ENCODE results near the gene CDK16. TPM values are rescaled to one million over a fixed set of nuclear protein-coding genes. Genes with fewer than 3 reads are reported as not detected.

CDK16 gene
- total and polyA plus RNA-seq, 9 of the 15 experiments (the other 6 are each of a cell fraction or from before 2014, with no cell fraction given): 3.9 to 104 (median 57.5) TPM

DNA sequence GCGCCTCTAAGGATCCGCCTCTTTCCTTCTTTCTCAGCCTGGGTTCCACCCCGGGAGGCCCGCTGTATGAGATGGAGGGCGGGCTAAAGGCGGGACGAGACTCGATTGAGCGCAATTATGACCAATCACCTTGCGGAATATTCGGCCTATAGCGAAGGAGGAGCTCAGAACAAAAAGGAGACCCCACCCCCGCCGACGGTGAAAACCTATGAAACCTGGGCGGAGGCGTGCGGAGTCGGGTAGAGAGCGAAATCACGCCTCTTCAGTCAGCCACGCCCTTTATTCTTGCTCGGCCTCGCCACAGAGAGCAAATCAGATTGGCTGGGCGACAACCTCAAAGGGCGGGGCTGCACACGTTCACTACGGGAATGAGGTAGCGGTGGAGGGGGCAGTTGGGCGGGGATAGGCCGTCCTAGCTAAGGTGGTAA, 615 bp upstream of the CDK16 start (continued):
- TF ChIP-seq, protein P1, sequence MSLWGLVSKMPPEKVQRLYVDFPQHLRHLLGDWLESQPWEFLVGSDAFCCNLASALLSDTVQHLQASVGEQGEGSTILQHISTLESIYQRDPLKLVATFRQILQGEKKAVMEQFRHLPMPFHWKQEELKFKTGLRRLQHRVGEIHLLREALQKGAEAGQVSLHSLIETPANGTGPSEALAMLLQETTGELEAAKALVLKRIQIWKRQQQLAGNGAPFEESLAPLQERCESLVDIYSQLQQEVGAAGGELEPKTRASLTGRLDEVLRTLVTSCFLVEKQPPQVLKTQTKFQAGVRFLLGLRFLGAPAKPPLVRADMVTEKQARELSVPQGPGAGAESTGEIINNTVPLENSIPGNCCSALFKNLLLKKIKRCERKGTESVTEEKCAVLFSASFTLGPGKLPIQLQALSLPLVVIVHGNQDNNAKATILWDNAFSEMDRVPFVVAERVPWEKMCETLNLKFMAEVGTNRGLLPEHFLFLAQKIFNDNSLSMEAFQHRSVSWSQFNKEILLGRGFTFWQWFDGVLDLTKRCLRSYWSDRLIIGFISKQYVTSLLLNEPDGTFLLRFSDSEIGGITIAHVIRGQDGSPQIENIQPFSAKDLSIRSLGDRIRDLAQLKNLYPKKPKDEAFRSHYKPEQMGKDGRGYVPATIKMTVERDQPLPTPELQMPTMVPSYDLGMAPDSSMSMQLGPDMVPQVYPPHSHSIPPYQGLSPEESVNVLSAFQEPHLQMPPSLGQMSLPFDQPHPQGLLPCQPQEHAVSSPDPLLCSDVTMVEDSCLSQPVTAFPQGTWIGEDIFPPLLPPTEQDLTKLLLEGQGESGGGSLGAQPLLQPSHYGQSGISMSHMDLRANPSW (CRISPR knock-in tag; IDR thresholded peaks at IDR 0.05): no peak
- TF ChIP-seq, protein P2, sequence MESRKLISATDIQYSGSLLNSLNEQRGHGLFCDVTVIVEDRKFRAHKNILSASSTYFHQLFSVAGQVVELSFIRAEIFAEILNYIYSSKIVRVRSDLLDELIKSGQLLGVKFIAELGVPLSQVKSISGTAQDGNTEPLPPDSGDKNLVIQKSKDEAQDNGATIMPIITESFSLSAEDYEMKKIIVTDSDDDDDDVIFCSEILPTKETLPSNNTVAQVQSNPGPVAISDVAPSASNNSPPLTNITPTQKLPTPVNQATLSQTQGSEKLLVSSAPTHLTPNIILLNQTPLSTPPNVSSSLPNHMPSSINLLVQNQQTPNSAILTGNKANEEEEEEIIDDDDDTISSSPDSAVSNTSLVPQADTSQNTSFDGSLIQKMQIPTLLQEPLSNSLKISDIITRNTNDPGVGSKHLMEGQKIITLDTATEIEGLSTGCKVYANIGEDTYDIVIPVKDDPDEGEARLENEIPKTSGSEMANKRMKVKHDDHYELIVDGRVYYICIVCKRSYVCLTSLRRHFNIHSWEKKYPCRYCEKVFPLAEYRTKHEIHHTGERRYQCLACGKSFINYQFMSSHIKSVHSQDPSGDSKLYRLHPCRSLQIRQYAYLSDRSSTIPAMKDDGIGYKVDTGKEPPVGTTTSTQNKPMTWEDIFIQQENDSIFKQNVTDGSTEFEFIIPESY (CRISPR knock-in tag; IDR thresholded peaks at IDR 0.05): no peak
- no peak for TF ChIP-seq ZNF583 (CRISPR knock-in tag; IDR thresholded peaks at IDR 0.05)
- no peak for TF ChIP-seq CAMTA2 (CRISPR knock-in tag; conservative IDR thresholded peaks at IDR 0.05)
- TF ChIP-seq, protein P3, sequence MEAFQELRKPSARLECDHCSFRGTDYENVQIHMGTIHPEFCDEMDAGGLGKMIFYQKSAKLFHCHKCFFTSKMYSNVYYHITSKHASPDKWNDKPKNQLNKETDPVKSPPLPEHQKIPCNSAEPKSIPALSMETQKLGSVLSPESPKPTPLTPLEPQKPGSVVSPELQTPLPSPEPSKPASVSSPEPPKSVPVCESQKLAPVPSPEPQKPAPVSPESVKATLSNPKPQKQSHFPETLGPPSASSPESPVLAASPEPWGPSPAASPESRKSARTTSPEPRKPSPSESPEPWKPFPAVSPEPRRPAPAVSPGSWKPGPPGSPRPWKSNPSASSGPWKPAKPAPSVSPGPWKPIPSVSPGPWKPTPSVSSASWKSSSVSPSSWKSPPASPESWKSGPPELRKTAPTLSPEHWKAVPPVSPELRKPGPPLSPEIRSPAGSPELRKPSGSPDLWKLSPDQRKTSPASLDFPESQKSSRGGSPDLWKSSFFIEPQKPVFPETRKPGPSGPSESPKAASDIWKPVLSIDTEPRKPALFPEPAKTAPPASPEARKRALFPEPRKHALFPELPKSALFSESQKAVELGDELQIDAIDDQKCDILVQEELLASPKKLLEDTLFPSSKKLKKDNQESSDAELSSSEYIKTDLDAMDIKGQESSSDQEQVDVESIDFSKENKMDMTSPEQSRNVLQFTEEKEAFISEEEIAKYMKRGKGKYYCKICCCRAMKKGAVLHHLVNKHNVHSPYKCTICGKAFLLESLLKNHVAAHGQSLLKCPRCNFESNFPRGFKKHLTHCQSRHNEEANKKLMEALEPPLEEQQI (IDR thresholded peaks at IDR 0.05): no peak
- no peak for TF ChIP-seq NCOA4 (IDR thresholded peaks at IDR 0.05; ENCODE audit: partially characterized antibody)
- peak; percentile 17; the same call in 1 of the 2 replicates for TF ChIP-seq MYC (IDR thresholded peaks at IDR 0.05; ENCODE audit: low read depth, low read length)
- TF ChIP-seq MYC (CRISPR knock-in tag; IDR thresholded peaks at IDR 0.05; ENCODE audit: borderline replicate concordance, low read depth): no peak
- TF ChIP-seq, protein P4, sequence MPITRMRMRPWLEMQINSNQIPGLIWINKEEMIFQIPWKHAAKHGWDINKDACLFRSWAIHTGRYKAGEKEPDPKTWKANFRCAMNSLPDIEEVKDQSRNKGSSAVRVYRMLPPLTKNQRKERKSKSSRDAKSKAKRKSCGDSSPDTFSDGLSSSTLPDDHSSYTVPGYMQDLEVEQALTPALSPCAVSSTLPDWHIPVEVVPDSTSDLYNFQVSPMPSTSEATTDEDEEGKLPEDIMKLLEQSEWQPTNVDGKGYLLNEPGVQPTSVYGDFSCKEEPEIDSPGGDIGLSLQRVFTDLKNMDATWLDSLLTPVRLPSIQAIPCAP (CRISPR knock-in tag; IDR thresholded peaks at IDR 0.05; ENCODE audit: borderline replicate concordance): no peak
- TF ChIP-seq KHSRP (IDR thresholded peaks at IDR 0.05): no peak
- no peak for TF ChIP-seq SREBF2 (CRISPR knock-in tag; IDR thresholded peaks at IDR 0.05)
- TF ChIP-seq, protein P5, sequence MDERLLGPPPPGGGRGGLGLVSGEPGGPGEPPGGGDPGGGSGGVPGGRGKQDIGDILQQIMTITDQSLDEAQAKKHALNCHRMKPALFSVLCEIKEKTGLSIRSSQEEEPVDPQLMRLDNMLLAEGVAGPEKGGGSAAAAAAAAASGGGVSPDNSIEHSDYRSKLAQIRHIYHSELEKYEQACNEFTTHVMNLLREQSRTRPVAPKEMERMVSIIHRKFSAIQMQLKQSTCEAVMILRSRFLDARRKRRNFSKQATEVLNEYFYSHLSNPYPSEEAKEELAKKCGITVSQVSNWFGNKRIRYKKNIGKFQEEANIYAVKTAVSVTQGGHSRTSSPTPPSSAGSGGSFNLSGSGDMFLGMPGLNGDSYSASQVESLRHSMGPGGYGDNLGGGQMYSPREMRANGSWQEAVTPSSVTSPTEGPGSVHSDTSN (CRISPR knock-in tag; IDR thresholded peaks at IDR 0.05; ENCODE audit: low read depth): 0 out of 2 replicates have a peak, but pooled peaks have one; percentile 15
- TF ChIP-seq, protein P5 (tag; conservative IDR thresholded peaks at IDR 0.05; ENCODE audit: low read depth): peak; percentile 93
- TF ChIP-seq CBX1 (IDR thresholded peaks at IDR 0.05; ENCODE audit: low read depth): no peak
- TF ChIP-seq MIER1 (IDR thresholded peaks at IDR 0.05; ENCODE audit: low read depth): no peak
- peak; percentile 87 for TF ChIP-seq KLF1 (tag; IDR thresholded peaks at IDR 0.05)
- peak; percentile 51 for TF ChIP-seq FOS (IDR thresholded peaks at IDR 0.05; ENCODE audit: extremely low read depth, insufficient read length)
- no peak for TF ChIP-seq ZFP30 (CRISPR knock-in tag; IDR thresholded peaks at IDR 0.05; ENCODE audit: borderline replicate concordance)
- no peak for TF ChIP-seq TCF7 (IDR thresholded peaks at IDR 0.05; ENCODE audit: borderline replicate concordance)
